ENCODE data around the gene KLHL29.

Gene KLHL29

GRCh38 chr2:23497536-23497935 lies 112.6 kb downstream of the KLHL29 start:
- DNase-seq, result no peak

- no peak for DNase-seq
Observed at GRCh38 chr2:23498943-23499342, 114.0 kb downstream of the KLHL29 start.

GRCh38 chr2:23499439-23499838 lies 114.5 kb downstream of the KLHL29 start:
- no peak for DNase-seq

- no peak for DNase-seq
Observed at GRCh38 chr2:23500836-23501235, 115.9 kb downstream of the KLHL29 start.

- no peak for DNase-seq
Observed at GRCh38 chr2:23502096-23502495, 117.1 kb downstream of the KLHL29 start.

- DNase-seq, result no peak
Observed at GRCh38 chr2:23503097-23503496, 118.1 kb downstream of the KLHL29 start.

- no peak for DNase-seq
Observed at GRCh38 chr2:23503682-23504081, 118.7 kb downstream of the KLHL29 start.

- DNase-seq, result no peak
Observed at GRCh38 chr2:23504591-23504990, 119.6 kb downstream of the KLHL29 start.

GRCh38 chr2:23505218-23505983 lies 120.4 kb downstream of the KLHL29 start:
- no peak for DNase-seq

GRCh38 chr2:23505984-23506380 lies 121.0 kb downstream of the KLHL29 start:
- DNase-seq, result no peak

- no peak for DNase-seq
Observed at GRCh38 chr2:23506531-23507266, 121.7 kb downstream of the KLHL29 start.

- no peak for DNase-seq
Observed at GRCh38 chr2:23507267-23508065, 122.5 kb downstream of the KLHL29 start.

- DNase-seq, result no peak
Observed at GRCh38 chr2:23508066-23508390, 123.0 kb downstream of the KLHL29 start.

GRCh38 chr2:23509103-23509502 lies 124.1 kb downstream of the KLHL29 start:
- DNase-seq, result no peak

GRCh38 chr2:23509596-23510292 lies 124.8 kb downstream of the KLHL29 start:
- no peak for DNase-seq

- peak; percentile 68 for DNase-seq
Observed at GRCh38 chr2:23510471-23510870, 125.5 kb downstream of the KLHL29 start.

GRCh38 chr2:23512778-23513177 lies 127.8 kb downstream of the KLHL29 start:
- DNase-seq, result no peak

GRCh38 chr2:23513245-23513871 lies 128.4 kb downstream of the KLHL29 start:
- DNase-seq, result no peak

GRCh38 chr2:23513872-23514793 lies 129.2 kb downstream of the KLHL29 start:
- no peak for DNase-seq

- no peak for DNase-seq
Observed at GRCh38 chr2:23516520-23517256, 131.7 kb downstream of the KLHL29 start.
